H9 (cell line): ENCODE data around the gene UQCC2. TPM values are rescaled to one million over a fixed set of nuclear protein-coding genes. Genes with fewer than 3 reads are reported as not detected.

Experiments used
- DNase-seq: peaks from one replicate; pipeline ENCODE4 v3.0.0-alpha.2; 2017
- H2AFZ ChIP-seq: one replicate; pipeline ENCODE4 v1.6.1; 2013; ENCODE audit warnings: mild to moderate bottlenecking, low read length, control low read depth, moderate library complexity
- H2AK5ac ChIP-seq: 2 replicates; pipeline ENCODE4 v1.6.1; 2013; ENCODE audit warnings: low read length, control low read depth, mixed read lengths; ENCODE audit not compliant: insufficient read length
- H2BK120ac ChIP-seq: one replicate; pipeline ENCODE4 v1.6.1; 2013; ENCODE audit warnings: low read depth, mild to moderate bottlenecking, low read length, control low read depth, inconsistent platforms; ENCODE audit not compliant: poor library complexity, severe bottlenecking
- H2BK12ac ChIP-seq: 2 replicates; pipeline ENCODE4 v1.6.1; 2013; ENCODE audit warnings: low read length, control low read depth, mixed read lengths, low read depth; ENCODE audit not compliant: insufficient read length
- H2BK15ac ChIP-seq: 2 replicates; pipeline ENCODE4 v1.6.1; 2013; ENCODE audit warnings: low read depth, low read length, control low read depth
- H2BK20ac ChIP-seq: one replicate; pipeline ENCODE4 v1.6.1; 2013; ENCODE audit warnings: low read depth, mild to moderate bottlenecking, low read length, control low read depth, inconsistent platforms; ENCODE audit not compliant: poor library complexity, severe bottlenecking
- H2BK5ac ChIP-seq: 2 replicates; pipeline ENCODE4 v1.6.1; 2013; ENCODE audit warnings: low read length, control low read depth, mixed read lengths; ENCODE audit not compliant: insufficient read length
- H3K14ac ChIP-seq: 2 replicates; pipeline ENCODE4 v1.6.1; 2013; ENCODE audit warnings: low read length, control low read depth; ENCODE audit not compliant: insufficient read depth
- H3K18ac ChIP-seq: 2 replicates; pipeline ENCODE4 v1.6.1; 2013; ENCODE audit warnings: low read depth, mild to moderate bottlenecking, mixed read lengths, low read length, control low read depth; ENCODE audit not compliant: insufficient read length
- H3K23ac ChIP-seq: 2 replicates; pipeline ENCODE4 v1.6.1; 2013; ENCODE audit warnings: low read length, control low read depth, mixed read lengths, low read depth; ENCODE audit not compliant: insufficient read length
- H3K23me2 ChIP-seq: 2 replicates; pipeline ENCODE4 v1.6.1; 2013; ENCODE audit warnings: low read depth, mild to moderate bottlenecking, mixed read lengths, low read length, control low read depth; ENCODE audit not compliant: insufficient read length, poor library complexity, severe bottlenecking
- H3K27ac ChIP-seq: 2 replicates; pipeline ENCODE4 v1.5.1; 2013; ENCODE audit warnings: low read length, control low read depth, mixed read lengths, low read depth; ENCODE audit not compliant: insufficient read length
- H3K27me3 ChIP-seq: 2 replicates; pipeline ENCODE4 v1.6.1; 2013; ENCODE audit warnings: low read length, control low read depth, inconsistent platforms; ENCODE audit not compliant: insufficient read depth
- H3K4ac ChIP-seq: 2 replicates; pipeline ENCODE4 v1.6.1; 2013; ENCODE audit warnings: low read depth, mild to moderate bottlenecking, control low read depth, inconsistent platforms, low read length, moderate library complexity
- H3K4me1 ChIP-seq: 2 replicates; pipeline ENCODE4 v1.6.1; 2013; ENCODE audit warnings: low read length, control low read depth, inconsistent platforms; ENCODE audit not compliant: insufficient read depth
- H3K4me2 ChIP-seq: 2 replicates; pipeline ENCODE4 v1.6.1; 2013; ENCODE audit warnings: low read length, control low read depth, mixed read lengths; ENCODE audit not compliant: insufficient read length, insufficient read depth
- H3K56ac ChIP-seq: 2 replicates; pipeline ENCODE4 v1.6.1; 2013; ENCODE audit warnings: low read depth, mild to moderate bottlenecking, mixed read lengths, low read length, control low read depth; ENCODE audit not compliant: insufficient read length
- H3K79me1 ChIP-seq: 2 replicates; pipeline ENCODE4 v1.6.1; 2013; ENCODE audit warnings: low read depth, mild to moderate bottlenecking, moderate library complexity, low read length, control low read depth, inconsistent platforms; ENCODE audit not compliant: insufficient read depth, poor library complexity, severe bottlenecking
- H3K79me2 ChIP-seq: 2 replicates; pipeline ENCODE4 v1.6.1; 2013; ENCODE audit warnings: low read length, control low read depth, inconsistent platforms; ENCODE audit not compliant: insufficient read depth
- H3K9ac ChIP-seq: 2 replicates; pipeline ENCODE4 v1.6.1; 2013; ENCODE audit warnings: low read length, control low read depth, mixed read lengths; ENCODE audit not compliant: insufficient read length; ENCODE audit errors: extremely low read depth
- H3K9me3 ChIP-seq: one replicate; pipeline ENCODE4 v1.6.1; 2013; ENCODE audit warnings: low read depth, low read length, inconsistent platforms; ENCODE audit not compliant: control insufficient read depth
- H3T11ph ChIP-seq: one replicate; pipeline ENCODE4 v1.6.1; 2013; ENCODE audit warnings: mild to moderate bottlenecking, low read length, control low read depth, inconsistent platforms
- H4K20me1 ChIP-seq: one replicate; pipeline ENCODE4 v1.6.1; 2013; ENCODE audit not compliant: control insufficient read depth, insufficient read length, insufficient read depth
- H4K5ac ChIP-seq: 2 replicates; pipeline ENCODE4 v1.6.1; 2013; ENCODE audit warnings: low read depth, mild to moderate bottlenecking, mixed read lengths, low read length, control low read depth; ENCODE audit not compliant: insufficient read length
- H4K8ac ChIP-seq: replicated peaks from 2 replicates; pipeline ENCODE4 v1.6.1; 2013; ENCODE audit warnings: low read length, control low read depth, mixed read lengths, low read depth; ENCODE audit not compliant: insufficient read length
- H4K91ac ChIP-seq: 2 replicates; pipeline ENCODE4 v1.6.1; 2013; ENCODE audit warnings: low read depth, mild to moderate bottlenecking, moderate library complexity, mixed read lengths, low read length, control low read depth; ENCODE audit not compliant: insufficient read length
- H3K27ac Mint-ChIP-seq, 3 experiments: 2 replicates in 2 of 3; 3 replicates in 1 of 3; pipeline ENCODE4 v1.8.0; 2020 to 2021; ENCODE audit warnings: mixed read lengths in 3 of 3, mild to moderate bottlenecking in 1 of 3, moderate library complexity in 1 of 3
- H3K27me3 Mint-ChIP-seq: 2 replicates; pipeline ENCODE4 v1.8.0; 2021; ENCODE audit warnings: low read depth, mild to moderate bottlenecking, moderate library complexity, mixed read lengths
- H3K36me3 Mint-ChIP-seq, 3 experiments: 2 replicates in 2 of 3; 3 replicates in 1 of 3; pipeline ENCODE4 v1.8.0; 2020 to 2021; ENCODE audit warnings: low read depth in 3 of 3, mixed read lengths in 3 of 3; ENCODE audit not compliant: insufficient read depth in 1 of 3
- H3K4me1 Mint-ChIP-seq, 2 experiments: 2 replicates each; pipeline ENCODE4 v1.8.0; 2020; ENCODE audit warnings: mixed read lengths in 2 of 2
- H3K4me3 Mint-ChIP-seq, 2 experiments: 2 replicates in 1 of 2; 3 replicates in 1 of 2; pipeline ENCODE4 v1.8.0; 2020 to 2021; ENCODE audit warnings: mild to moderate bottlenecking in 2 of 2, mixed read lengths in 2 of 2, moderate library complexity in 1 of 2
- H3K9me3 Mint-ChIP-seq, 2 experiments: 2 replicates in 1 of 2; 3 replicates in 1 of 2; pipeline ENCODE4 v1.8.0; 2020; ENCODE audit warnings: mild to moderate bottlenecking in 2 of 2, mixed read lengths in 2 of 2, moderate library complexity in 1 of 2
- WGBS: extraction: QIAGEN DNeasy Blood & Tissue Kit; methylation state at CpG from one replicate; pipeline ENCODE4 v1.1.7; 2013; ENCODE audit warnings: missing lambda C conversion rate, low lambda C conversion rate, mixed read lengths; ENCODE audit not compliant: insufficient read length; ENCODE audit errors: extremely low coverage; 5-methylcytosine and 5-hydroxymethylcytosine counted together
- long read RNA-seq: library from polyadenylated mRNA; unstranded; transcript quantifications from one replicate; pipeline ENCODE4 v2.0.0, GENCODE V29; 2020
- total RNA-seq: library from RNA; stranded (reverse); gene quantifications from 2 replicates; pipeline ENCODE4 v1.2.1, GENCODE V29; 2021
- TF ChIP-seq, protein P1 (sequence below): fragments of 200-600 bp; sonication (generic); conservative IDR thresholded peaks from 3 replicates; pipeline ENCODE4 v1.8.0; 2021; ENCODE audit warnings: antibody characterized with exemption, mild to moderate bottlenecking

Gene UQCC2
- 134 and 140 TPM in 2 replicates for total RNA-seq
- long read RNA-seq, full-length matches to known transcripts, result 45 of 57 reads
- long read RNA-seq, partial matches to known transcripts, result 2 of 57 reads
- long read RNA-seq, other reads (novel, unspliced or antisense), result 10 of 57 reads

DNA sequence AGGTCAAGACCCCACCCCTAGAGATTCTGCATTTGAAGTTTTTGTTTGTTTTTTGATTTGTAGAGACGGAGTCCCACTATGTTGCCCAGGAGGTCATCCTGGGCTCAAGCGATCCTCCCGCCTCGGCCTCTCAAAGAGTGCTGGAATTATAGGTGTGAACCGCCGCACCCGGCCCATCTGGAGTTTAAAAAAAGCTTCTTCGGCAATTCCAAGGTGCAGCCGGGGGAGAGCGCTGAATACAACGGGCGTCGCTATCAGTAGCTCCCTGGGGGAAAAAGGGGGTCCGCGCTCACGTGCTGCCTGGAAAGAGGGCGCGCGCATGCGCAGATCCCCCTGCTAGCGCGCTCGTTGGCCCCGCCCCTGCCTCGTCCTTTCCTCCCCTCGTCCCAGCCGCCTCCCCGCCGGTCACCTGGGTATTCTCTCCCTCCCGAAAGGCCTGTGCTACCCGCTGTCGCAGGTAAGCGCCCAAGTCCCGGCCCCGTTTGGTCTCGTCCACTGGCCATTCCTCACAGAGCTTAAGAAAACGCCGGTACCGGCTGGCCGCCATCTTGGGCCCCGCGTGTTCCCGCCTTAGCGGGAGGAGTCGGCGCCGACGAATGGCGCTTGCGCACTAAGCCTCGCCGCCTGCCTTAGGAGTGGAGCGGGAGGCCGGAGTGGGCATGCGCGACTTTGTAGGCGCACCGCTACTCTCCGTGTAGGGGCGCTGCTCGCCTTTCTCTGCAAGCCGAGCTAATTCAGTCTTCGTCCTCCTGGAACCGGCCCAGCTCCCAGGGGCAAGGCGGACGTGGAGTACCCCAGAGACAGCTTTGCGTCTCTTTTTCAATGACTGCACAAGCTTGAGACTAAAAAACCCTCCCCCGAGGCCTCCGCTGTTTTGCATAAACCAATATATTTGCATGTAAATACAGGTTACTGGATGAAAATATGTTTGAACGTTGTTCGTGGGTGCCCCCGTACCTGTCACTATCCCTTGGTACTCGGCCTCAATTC, at the start of gene UQCC2:
Gene UQCC2 (minus strand): TSS at position 561 of the 990 bp plus-strand sequence. CDS start 14 bp downstream, at position 547.
- Histone ChIP-seq H3K79me1 (peaks cover 7% of the 10 kb centered on the region), H3K9ac (peak within 1 kb of the TSS; percentile 92), H3K4me2 (peak within 1 kb of the TSS; percentile 57), H2BK20ac (no peak within 1 kb of the TSS), H3K4ac (no peak within 1 kb of the TSS), H4K5ac (no peak within 1 kb of the TSS), H2BK15ac (no peak within 1 kb of the TSS), H3T11ph (no peak within 1 kb of the TSS), H4K8ac (no peak within 1 kb of the TSS), H2BK120ac (no peak within 1 kb of the TSS), H4K91ac (no peak within 1 kb of the TSS), H4K20me1 (no peaks in the 10 kb centered on the region), H3K18ac (peak within 1 kb of the TSS; percentile 94), H3K14ac (peak within 1 kb of the TSS; percentile 91), H3K9me3 (no peaks in the 10 kb centered on the region), H3K27me3 (no peaks in the 10 kb centered on the region), H3K56ac (no peak within 1 kb of the TSS), H3K23ac (no peak within 1 kb of the TSS), H2AK5ac (no peak within 1 kb of the TSS), H2BK5ac (no peak within 1 kb of the TSS), H2BK12ac (no peak within 1 kb of the TSS), H3K27ac (peak within 1 kb of the TSS; percentile 9), H3K4me1 (peaks cover 10% of the 10 kb centered on the region; the same call in 1 of the 2 replicates), H3K79me2 (peaks cover 2% of the 10 kb centered on the region; the same call in 1 of the 2 replicates), H3K23me2 (peaks cover 5% of the 10 kb centered on the region), H2AFZ (peak within 1 kb of the TSS; percentile 76)
- TF ChIP-seq, protein P1, sequence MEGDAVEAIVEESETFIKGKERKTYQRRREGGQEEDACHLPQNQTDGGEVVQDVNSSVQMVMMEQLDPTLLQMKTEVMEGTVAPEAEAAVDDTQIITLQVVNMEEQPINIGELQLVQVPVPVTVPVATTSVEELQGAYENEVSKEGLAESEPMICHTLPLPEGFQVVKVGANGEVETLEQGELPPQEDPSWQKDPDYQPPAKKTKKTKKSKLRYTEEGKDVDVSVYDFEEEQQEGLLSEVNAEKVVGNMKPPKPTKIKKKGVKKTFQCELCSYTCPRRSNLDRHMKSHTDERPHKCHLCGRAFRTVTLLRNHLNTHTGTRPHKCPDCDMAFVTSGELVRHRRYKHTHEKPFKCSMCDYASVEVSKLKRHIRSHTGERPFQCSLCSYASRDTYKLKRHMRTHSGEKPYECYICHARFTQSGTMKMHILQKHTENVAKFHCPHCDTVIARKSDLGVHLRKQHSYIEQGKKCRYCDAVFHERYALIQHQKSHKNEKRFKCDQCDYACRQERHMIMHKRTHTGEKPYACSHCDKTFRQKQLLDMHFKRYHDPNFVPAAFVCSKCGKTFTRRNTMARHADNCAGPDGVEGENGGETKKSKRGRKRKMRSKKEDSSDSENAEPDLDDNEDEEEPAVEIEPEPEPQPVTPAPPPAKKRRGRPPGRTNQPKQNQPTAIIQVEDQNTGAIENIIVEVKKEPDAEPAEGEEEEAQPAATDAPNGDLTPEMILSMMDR, result peak; percentile 71
- Mint-ChIP-seq H3K4me3 (peak within 1 kb of the TSS; percentile 89 to 92), H3K36me3 (peaks cover 18 to 40% (median 40%) of the 10 kb centered on the region in 3 experiments; a peak in 6 of 7 replicates), H3K4me1 (peaks cover 30 to 43% of the 10 kb centered on the region in 2 experiments), H3K27me3 (no peaks in the 10 kb centered on the region; the same call in none of the 2 replicates), H3K9me3 (no peaks in the 10 kb centered on the region), H3K27ac (peak within 1 kb of the TSS; percentile 96 to 100 (median 98))
- peak; percentile 97 for DNase-seq
- no CpG with 5 or more reads among the region's 73 CpGs for WGBS
